Forelimb muscle (tissue), 1 donor: Measurements from ENCODE around the gene SLC12A6. TPM values are rescaled to one million over a fixed set of nuclear protein-coding genes. Genes with fewer than 3 reads are reported as not detected.

Experiments
- DNase-seq: peaks from one replicate; pipeline ENCODE4 v3.0.0-alpha.2; 2013; ENCODE audit warnings: low read depth
- polyA plus RNA-seq: library from polyadenylated mRNA; unstranded; fragments of 120-200 nt; gene quantifications from one replicate; pipeline ENCODE4 v1.2.1, GENCODE V29; 2013; ENCODE audit not compliant: insufficient read length

The SLC12A6 gene
- polyA plus RNA-seq, 1 donor, result 19.1 TPM

DNA sequence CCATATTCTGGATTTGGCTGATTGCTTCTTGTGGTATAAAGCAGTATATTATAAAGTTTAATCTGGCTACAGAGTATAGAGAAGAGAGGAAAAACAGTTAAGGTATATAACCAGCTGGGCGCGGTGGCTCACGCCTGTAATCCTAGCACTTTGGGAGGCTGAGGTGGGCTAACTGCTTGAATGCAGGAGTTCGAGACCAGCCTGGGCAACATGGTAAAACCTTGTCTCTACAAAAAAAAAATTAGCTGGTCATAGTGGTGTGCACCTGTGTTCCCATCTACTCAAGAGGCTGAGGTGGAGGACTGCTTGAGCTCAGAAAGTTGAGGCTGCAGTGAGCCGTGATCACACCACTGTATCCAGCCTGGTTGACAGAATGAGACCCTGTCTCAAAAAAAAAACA is 7.3 kb downstream of the SLC12A6 start:
- no peak for DNase-seq

GRCh38 chr15:34329006-34329405 is 8.6 kb downstream of the SLC12A6 start:
- no peak for DNase-seq

GRCh38 chr15:34327906-34328305 is 9.7 kb downstream of the SLC12A6 start:
- no peak for DNase-seq

DNA sequence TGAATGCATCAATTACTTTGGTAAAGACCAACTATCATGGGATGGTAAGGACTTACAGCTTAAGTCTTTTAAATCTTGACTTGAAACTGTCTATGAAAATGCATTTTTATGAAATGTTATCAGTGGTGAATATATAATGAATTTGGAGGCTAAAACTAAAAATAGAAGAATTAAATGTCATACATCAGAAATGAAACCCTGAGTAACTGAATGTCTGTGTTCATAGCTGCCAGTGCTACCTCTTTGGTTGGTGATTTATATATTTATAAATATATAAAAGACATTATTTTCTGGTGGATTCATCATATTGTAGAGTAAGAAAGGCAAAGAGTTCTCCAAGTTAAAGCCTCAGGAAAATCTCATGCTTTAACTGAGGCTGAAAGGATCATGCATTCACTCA is 12.2 kb downstream of the SLC12A6 start:
- DNase-seq, result no peak

DNA sequence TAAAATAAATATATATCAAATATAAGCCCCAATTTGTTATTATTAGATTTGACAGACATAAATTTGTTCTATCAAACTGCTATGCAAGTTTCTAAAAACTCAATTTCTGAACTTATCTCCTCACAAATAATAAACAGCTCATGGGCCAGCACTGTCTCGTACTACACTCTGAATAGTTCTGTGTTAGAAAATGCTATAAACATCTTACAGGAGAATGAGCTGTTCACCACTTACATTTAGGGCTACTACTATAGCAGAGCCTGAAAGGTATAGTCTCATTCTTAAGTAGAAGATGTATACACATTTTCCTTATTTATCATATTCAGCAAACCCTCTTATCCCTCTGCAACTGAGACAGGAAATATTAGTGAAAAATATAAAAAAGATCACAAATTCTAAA is 12.6 kb downstream of the SLC12A6 start:
- no peak for DNase-seq

DNA sequence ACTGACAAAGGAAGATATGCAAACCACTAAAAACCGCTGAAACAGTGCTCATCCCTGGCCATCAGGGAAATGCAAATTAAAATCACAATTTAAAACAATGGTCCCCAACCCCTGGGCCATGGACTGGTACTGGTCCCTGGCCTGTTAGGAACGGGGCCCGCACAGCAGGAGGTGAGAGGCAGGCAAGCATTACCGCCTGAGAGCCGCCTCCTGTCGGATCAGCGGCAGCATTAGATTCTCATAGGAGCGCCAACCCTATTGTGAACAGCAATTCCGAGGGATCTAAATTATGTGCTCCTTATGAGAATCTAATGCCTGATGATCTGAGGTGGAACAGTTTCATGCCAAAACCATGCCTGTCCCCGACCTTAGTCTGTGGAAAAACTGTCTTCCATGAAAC is 14.4 kb downstream of the SLC12A6 start:
- DNase-seq, result no peak

DNA sequence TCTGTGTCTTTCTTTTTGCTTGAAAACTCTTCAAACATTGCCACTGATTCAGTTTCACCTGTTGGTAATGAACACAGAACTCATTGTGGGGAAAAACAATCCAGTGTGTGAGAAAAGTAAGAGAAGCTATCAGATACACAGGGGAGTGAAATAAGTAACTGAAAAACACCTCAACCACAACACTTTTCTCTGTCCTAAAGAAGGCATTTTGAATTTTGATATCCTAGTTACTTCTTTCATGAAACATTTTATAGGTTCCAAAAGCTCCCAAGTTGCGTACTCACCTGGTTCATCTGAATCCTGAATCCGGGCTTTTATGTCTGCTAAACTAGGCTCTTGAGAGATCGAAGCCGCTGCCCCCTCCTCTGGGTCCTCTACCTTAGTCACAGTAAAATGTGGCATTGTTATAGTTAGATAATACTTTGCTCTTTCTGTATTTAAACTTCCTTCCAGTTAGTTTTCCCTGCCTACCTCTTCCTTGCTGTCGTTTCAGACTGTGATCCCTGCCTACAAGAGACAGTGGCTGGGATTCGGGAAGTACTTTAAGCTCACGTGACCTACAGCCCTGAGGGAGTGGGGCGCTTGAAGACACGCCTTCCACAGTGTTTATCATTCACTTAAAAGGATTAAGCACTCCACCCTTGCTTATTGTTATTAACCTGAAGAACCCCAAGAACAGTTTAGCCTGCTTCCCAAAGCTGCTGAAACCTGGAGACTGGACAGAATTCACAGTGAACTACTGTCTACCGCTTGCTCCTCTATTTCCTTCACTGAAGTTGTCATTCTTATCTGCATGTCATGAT is 19.1 kb downstream of the SLC12A6 start:
- DNase-seq, result no peak

GRCh38 chr15:34314491-34315490 is 22.8 kb downstream of the SLC12A6 start:
- DNase-seq, result no peak

GRCh38 chr15:34311563-34311962 is 26.0 kb downstream of the SLC12A6 start:
- DNase-seq, result no peak

- DNase-seq, result no peak
Measured at GRCh38 chr15:34304613-34305012, 33.0 kb downstream of the SLC12A6 start.

DNA sequence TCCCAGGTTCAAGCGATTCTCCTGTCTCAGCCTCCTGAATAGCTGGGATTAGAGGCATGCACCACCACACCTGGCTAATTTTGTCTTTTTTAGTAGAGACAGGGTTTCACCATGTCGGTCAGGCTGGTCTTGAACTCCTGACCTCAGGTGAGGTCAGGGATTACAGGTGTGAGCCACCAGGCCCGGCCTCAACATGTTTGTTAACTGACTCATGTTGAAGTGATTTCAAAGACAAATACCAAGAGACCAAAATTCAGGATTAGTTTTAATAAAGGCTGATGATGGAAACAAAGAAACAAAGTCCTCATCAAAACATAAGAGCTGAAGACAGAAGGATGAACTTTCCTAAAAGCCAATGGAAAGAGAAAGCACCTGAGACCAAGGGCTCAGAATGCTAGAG is 36.5 kb downstream of the SLC12A6 start:
- no peak for DNase-seq

DNA sequence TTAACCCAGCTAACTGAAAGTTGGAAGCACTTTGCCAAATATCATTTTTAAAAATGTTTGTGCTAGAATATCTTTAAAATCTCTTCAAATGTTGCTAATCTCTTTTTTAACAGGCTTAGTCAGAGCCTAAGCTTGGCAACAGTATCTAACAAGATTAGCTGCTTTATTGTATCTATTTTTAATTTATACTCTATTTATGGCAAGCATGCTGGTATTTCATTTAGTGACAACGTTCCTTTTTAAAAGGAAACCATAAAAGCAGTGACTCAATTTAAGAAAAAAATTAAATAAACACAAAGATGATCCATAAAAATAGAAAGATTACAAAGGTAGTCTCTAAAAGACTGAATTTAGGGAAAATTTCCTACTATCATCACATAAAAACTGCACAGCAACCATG is 40.5 kb downstream of the SLC12A6 start:
- DNase-seq, result no peak

DNA sequence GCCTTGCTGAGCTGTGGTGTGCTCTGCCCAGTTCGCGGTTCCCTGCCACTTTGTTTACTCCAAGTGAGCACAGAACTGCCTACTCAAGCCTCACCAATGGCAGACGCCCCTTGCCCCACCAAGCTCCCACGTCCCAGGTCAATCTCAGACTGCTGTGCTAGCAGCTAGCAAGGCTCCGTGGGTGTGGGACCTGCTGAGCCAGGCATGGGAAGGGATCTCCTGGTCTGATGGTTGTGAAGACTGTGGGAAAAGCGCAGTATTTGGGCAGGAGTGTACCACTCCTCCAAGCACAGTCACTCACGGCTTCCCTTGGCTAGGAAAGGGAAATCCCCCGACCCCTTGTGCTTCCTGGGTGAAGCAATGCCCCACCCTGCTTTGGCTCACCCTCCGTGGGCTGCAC is 45.0 kb downstream of the SLC12A6 start:
- no peak for DNase-seq

GRCh38 chr15:34284937-34285336 is 52.6 kb downstream of the SLC12A6 start:
- no peak for DNase-seq

DNA sequence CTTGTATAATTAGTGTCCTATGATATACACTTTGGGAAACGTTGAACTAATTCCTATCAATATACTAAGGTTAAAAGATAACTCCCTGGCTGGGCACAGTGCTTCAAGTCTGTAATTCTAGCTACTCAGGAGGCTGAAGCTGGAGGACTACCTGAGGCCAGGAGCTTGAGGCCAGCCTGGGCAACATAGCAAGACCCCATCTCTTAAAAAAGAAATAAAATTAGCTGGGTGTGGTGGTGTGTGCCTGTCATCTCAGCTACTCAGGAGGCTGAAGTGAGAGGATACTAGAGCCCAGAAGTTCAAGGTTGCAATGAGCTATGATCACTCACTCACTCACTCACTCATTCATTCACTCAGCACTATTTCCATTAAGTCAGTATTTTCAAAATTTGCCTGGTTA is 55.2 kb downstream of the SLC12A6 start:
- no peak for DNase-seq

DNA sequence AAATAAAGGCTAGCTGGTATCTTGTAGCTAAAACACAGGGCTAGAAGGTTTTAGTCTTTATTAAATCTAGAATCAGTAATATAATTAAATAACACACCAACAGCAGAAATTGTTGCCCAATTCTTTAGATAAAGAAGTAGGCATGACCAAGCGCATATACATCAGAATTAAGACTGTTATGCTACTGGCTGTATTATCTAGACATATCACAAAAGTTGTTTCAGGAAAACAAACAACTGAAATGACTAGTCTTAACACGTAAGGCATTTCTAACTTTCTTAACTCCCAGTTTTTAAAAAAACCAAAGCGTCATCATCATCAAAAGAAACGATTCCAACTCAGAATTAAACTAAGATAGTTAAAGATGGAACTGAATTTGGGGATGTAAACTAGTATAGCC is 57.4 kb downstream of the SLC12A6 start:
- DNase-seq, result no peak

GRCh38 chr15:34279368-34279767 is 58.2 kb downstream of the SLC12A6 start:
- DNase-seq, result no peak

DNA sequence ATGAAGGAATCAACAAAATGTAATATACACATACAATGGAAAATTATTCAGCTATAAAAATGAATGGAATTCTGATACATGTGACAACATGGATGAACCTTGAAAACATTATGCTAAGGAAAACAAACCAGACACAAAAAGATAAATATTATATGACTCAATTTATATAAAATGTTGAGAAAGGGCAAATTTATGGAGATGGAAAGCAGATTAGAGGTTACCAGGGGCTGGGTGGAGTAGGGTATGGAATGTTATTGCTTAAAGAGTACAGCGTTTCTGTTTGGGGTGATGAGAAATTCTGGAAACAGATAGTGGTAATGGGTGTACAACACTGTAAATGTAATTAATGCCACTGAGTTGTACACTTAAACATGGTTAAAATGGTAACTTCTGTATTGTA is 61.9 kb downstream of the SLC12A6 start:
- no peak for DNase-seq

DNA sequence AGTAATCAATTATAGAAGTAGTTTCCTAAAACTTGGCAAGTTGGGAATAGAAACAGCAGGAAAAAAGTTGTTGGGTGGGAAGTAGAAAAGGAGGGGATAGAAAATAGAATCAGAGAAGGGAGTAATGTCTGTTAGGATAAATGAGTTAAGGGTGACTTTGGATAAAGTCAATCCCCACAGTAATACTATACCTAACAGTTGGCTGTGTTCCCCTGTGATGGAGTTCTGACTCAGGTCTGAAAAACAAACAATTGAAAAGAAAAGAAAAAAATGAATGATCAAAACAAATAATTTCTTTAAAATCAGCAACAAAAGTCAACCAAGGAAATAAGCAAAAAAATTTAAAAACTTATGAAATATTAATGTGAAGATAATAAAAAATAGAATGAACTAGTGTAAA is 62.4 kb downstream of the SLC12A6 start:
- no peak for DNase-seq

GRCh38 chr15:34271493-34271892 is 66.1 kb downstream of the SLC12A6 start:
- no peak for DNase-seq

DNA sequence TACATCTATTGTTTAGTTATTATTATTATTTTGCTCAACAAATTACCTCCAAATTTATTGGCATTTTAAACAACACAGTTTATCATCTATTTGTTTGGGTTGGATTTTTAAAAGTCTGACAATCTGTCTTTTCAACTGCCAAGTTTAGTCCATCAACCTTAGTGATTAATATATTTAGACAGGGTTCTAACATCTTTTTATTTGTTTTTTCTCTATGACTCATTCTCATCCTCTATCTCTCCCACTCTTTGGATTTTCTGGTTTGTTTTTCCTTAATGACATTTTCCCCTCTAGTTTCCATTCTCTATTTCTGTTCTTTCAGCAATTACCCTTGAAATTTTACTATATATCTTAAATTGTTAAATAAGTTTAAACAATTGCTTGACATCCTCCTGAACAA is 70.8 kb downstream of the SLC12A6 start:
- no peak for DNase-seq

GRCh38 chr15:34264076-34264475 is 73.5 kb downstream of the SLC12A6 start:
- no peak for DNase-seq

GRCh38 chr15:34262362-34262761 is 75.2 kb downstream of the SLC12A6 start:
- DNase-seq, result no peak
